Activated T-helper 9 cell treated with anti-CD3 and anti-CD28 coated beads, Interleukin-2, amount 50 U/mL, for 16 hours (primary cell): ENCODE results near the gene KCNG4.

ENCODE experiments used
- DNase-seq: peaks from one replicate; pipeline ENCODE4 v3.0.0-alpha.2; 2020; ENCODE audit warnings: low read depth

KCNG4 gene

DNA sequence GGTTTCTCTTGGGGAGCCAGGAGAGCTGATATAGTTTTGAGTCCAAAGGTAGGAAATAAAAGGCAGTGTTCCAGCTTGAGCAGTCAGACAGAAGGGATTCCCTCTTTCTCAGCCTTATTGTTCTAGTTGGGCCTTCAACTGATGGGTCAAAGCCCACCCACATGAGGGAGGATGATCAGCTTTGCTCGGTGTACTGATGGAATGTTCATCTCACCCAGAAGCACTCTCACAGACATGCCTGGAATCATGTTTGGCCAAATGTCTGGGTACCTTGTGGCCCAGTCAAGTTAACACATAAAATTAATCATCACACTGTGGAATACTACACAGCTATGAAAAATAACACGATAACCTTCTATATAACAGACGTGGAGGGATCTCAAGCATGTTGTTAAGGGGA is 23.1 kb upstream of the KCNG4 start:
- DNase-seq = no peak

DNA sequence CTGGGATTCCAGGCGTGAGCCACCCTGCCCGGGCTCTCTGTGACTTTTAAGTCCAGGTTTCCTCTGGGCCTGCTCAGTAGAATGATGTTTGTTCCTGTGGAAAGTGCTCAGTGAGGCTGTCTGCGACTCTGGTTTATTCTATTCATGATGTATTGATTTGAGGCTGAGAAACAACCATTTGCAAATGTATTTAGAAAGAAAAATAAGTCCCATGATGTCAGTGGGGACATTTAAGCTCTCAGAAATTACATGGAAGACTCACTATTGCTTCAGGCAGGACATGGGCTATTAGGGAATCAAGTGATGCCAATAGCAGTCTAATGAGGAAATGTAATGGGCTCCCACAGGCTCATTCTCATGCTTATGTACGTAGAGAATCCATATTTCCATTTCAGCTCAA is 22.2 kb upstream of the KCNG4 start:
- DNase-seq = no peak

DNA sequence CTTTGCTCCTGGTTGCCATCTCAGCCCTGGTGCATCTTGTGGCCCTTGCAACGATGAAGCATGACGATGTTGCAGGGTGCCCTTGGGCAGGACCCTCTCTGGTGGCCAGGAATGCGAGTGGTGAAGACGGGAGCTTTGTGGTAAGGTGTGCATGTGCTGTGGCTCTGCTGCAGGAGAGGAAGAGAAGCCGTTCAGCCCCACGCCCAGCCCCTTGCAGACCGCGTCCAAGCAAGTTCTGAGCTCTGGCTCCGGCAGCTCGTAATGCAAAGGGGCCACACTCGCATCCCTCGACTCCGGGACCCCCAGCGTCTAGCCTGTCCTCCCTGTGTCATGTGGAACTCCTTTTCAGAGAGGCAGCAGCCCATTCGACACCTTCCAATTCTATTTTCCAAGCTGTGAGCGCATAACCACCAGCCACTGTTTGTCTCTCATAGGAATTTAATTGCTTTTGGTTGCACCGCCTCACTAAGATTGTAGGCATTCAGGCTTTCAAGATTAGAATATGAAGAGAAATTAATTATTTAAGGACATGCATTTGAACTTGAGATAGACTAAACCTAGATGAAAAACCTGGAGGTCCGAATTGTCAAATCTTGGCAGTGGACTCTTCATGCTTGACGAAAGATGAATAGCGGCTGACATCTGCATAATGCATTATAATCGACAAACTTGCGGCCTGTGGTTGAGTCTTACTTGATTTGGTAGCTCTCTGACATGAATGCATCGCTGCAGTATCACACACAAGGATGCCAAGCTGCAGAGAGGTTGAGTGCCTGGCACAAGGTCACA is 21.1 kb upstream of the KCNG4 start:
- DNase-seq = no peak

DNA sequence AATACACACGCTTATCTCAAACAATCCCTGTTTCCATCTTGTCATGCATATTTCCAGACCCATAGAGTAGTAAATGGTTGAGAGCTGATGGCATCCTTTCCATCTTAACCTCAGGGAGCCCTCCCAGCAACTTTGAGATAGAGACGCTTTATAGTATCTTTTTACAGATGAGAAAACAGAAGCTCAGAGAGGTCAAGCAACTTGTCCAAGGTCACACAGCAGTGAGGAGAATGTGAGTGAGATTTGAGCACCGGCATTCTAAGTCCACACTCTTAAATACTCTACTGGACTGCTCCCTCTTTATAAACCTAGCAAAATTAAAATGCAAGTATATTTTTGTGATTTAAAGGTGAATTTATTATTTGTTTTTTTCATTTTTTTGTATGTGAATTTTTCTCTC is 19.9 kb upstream of the KCNG4 start:
- no peak for DNase-seq

DNA sequence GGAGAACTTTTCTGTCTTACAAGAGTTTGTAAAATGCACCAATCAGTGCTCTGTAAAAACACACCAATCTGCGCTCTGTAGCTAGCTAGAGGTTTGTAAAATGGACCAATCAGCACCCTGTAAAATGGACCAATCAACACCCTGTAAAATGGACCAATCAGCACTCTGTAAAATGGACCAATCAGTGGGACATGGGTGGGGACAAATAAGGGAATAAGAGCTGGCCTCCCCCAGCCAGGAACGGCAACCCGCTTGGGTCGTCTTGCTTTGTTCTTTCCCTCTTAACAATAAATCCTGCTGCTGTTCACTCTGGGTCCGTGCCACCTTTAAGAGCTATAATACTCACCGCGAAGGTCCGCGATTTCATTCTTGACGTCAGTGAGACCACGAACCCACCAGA is 18.5 kb upstream of the KCNG4 start:
- no peak for DNase-seq

DNA sequence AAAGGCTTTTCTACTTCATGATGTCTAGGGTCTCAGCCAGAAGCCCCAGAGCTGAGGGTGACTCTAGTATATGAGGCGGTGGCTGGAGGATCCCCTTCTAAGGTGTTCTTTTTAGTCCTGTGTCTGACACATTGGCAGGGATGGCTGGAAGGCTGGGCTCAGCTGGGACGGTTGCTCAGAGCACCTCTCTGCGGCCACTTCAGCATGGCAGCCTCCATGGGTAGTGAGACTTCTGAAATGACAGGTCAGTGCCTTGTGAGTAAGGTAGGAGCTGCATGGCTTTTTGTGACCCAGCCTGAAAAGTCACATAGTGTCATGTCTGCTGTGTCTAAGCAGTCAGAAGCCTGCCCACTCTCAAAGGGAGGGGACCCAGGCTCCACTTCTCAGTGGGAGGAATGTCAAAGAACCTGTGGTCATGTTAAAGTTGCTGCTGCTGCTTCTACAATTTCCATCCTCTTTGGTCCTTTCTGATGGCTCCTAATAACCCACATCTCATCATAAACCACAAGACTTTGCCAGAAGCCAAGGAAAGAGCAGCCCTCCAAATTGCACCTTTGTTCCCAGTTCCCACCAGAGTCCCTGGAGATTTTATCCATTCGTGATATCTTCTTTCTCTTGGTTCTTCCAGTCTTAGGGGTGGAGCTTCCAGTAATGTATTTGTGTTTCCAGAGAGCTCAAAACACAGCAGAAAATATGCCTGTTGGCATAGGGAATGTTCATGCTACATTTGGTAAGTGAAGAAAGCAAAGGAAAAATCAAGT is 15.4 kb upstream of the KCNG4 start:
- DNase-seq = no peak

DNA sequence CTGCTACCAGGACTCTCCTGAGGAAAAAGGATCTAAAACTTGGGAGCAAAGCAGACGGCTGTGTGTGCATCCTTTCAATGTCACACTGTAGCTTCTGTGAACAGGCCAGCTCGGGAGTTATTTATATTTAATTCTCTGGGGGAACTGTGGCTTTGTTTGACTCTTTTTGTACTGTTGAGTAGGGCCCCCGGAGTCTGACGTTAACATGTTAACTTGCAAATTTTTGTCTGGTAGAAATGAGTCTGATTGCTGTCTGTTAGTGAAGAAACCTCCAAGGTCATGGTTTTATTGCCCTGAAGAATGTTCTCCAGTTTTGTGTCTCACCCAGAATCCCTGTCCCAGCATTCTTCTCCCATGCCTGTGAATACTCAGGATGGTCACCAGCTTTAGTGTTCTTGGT is 14.2 kb upstream of the KCNG4 start:
- DNase-seq = no peak

DNA sequence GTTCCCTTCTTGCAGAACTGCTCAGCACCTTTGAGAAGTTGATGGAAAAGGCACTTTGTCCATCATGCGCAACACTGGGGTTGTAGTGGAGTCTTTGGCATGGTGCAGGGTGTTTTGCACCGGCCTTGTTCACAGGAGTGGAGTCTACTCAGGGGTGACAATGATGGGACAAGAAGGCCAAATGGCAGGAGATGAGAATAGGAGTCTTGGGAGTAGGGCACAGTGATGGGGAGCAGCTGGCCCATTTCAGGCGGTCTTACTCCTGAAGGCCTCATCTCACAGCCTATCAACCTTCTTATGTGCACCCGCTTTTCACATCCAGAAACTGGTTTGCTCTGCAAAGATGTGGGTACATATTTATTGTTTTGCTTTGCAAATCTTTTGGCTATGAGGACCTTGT is 13.4 kb upstream of the KCNG4 start:
- DNase-seq = no peak

DNA sequence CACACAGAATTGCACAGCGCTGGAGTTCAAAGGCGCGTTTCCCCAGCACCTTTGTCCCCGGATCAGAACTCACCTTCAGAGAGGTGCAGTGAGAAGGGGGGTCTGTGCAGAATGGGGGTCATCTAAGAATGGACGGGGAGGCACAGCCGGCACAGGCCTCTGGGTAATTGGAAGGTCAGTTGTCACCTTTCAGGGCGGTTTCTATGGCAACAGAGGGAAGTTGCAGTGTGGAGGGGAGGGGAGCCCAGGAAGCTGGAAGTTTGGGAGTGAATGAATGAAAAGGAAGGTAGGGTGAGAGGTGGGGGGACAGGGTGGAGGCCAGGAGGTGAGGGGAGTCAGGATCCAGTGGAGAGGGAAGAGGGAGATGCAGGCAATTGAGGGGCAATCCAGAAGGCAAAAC is 12.4 kb upstream of the KCNG4 start:
- DNase-seq = no peak

DNA sequence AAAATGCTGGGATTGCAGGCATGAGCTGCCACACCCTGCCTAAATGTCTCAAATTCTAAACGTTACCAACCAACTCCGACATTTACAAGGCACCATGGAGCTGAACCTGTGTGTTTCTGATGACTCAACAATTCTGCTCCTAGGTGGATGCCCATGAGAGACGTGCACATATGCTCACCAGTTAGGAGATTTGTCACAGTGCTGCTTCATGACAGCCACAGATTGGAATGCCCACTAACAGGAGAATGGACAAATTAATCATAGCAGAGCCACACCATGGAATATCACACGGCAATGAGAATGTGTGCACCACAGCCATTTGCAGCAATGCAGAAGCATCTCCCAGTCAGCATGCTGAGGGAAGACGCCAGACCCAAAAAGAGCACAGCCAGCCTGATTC is 8.0 kb upstream of the KCNG4 start:
- DNase-seq = no peak

DNA sequence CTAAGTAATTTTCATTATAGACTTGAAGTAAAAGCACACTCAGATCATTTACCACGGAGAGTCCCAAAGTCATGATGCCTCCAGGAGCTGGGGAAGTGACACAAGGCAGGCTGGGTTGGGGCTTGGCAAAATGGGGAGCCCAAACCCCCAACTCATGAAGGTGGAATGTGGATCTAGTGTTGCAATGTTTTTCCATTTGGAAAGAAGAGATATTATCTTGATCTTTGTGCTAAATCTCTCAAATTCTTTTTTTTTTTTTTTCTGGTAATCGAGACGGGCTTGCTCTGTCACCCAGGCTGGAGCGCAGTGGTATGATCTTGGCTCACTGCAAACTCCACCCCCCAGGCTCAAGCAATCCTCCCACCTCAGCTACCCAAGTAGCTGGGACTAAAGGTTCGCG is 7.5 kb upstream of the KCNG4 start:
- DNase-seq = no peak

DNA sequence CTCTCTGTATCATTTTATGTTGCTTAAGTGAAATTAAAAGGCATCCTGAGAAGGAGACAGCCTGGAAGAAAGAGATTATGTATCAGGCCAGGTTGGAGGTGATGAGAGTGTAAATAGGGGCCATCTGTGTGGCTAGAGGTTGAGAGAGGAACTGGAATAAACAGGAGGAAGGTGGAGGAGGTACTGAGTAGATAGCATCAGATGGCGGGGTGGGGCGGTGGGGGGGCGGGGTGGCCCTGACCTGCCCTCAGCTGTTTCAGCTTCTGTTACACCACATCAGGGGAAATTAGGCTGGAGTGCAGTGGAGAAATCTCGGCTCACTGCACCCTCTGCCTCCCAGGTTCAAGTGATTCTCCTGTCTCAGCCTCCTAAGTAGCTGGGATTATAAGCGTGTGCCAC is 6.9 kb upstream of the KCNG4 start:
- no peak for DNase-seq

DNA sequence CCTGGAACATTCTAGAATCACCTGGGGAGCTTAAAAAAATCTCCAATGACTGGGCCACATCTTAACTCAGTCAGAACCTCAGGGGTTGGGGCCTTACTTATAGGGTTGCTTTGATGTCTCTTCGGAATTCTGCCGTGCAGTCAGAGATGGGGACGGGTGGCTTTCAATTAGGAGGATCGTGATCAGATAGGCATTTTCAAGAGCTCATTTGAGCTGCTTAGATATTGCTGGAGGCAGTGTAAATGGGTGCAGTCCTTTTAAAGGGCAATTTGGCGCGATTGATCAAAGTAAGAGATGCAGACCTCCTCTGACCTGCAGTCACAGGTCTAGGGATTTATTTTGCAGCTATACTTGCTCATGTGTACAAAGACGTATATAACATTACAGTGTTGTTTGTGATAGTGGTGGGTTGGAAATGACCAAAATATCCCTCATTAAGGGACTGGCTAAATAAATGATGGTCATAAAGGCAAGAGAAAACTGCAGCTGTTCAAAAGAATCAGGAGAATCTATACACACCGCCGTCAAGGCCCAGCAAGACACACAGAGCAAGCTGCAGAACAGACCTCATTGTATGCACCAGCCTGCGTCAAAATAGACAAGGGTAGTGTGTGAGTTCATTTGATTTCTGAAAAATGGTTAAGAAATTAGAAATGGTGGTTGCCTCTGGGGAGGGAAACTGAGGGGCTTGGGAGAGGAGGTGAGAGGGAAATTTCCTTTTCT is 6.3 kb upstream of the KCNG4 start:
- no peak for DNase-seq

DNA sequence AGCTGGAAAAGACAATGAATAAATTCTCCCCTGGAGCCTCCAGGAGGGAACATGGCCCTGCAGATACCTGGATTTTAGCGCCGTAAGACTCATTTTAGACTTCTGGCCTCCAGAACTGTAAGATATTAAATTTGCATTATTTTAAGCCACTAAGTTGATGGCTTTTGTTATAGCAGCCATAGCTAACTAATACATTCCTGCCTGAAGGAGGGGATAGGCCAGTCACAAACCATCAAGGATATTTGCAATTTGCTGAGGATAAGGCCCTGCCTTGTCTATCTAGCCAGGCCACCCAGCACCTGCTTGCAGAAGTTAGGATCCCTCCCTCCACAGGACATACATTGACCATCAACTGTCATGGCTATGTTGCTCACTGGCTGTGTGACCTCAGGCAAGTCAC is 4.9 kb upstream of the KCNG4 start:
- no peak for DNase-seq

DNA sequence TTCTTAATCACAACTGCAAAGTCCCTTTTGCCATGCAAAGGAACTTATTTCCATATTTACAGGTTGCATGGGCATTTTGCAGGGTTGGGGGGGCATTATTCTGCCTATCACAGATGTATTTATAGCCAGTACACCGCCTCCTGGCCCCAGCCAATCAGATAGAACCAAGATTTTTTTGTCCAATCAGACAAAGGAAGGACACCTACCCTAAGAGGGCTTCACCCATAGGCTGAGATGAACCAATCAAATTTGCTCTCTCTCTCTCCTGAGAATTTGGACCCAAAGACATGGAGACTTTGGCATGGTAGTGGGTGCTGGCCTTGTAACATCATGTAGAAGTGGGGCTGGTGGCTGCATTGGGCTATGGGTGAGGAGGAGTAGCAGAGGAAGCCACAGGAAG is 3.9 kb upstream of the KCNG4 start:
- no peak for DNase-seq

DNA sequence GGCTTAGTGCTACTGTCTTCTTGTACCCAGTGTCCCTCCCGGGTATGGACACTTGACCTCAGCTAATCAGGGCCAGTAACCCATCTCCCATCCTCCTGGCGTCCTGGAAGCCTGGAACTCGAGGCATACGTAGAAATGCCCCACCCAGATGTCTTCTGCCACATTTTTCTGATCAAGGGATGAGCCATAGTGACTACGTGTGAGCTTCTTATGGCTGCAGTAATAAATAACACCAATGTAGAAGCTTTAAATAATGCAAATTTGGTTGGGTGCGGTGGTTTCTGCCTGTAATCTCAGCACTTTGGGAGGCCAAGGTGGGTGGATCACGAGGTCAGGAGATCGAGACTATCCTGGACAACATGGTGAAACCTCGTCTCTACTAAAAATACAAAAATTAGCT is 3.0 kb upstream of the KCNG4 start:
- no peak for DNase-seq

DNA sequence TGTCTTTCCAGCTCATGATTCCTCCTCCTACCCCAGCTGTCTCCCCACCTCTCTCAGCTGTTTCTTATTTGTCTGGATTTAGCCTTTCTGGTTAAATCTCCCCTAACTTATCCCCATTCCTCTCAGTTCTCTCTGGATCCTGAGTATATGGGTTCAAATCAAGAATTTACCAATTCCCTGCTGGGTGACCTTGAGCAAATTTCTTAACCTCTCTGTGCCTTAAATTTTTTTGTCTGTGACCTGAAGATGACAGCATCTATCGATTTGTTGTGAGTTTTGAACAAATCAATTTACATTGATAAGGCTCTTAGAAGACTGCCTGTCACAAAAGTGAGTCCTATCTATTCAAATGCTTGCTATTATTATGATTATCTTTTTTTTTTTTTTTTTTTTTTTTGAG is 2.0 kb upstream of the KCNG4 start:
- DNase-seq = no peak

DNA sequence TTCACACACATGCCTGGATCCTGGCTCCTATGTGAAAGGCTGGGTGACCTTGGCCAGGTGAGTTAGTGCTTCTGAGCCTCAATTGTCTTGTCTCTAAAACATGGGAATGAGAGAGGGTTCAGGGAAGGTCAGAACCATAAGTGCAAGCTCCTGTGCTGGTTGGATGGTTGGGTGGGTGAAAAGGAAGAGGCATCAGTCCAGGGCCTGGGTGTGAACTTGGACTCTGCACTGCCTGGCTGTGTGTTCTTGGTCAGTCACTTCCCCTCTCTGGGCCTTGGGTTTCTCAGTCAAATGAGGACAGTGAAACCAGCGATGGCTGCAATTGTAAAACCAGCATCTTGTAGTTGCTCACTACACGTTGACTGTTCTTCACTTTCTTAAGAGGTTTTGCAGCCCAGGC is 643 bp upstream of the KCNG4 start:
- no peak for DNase-seq

DNA sequence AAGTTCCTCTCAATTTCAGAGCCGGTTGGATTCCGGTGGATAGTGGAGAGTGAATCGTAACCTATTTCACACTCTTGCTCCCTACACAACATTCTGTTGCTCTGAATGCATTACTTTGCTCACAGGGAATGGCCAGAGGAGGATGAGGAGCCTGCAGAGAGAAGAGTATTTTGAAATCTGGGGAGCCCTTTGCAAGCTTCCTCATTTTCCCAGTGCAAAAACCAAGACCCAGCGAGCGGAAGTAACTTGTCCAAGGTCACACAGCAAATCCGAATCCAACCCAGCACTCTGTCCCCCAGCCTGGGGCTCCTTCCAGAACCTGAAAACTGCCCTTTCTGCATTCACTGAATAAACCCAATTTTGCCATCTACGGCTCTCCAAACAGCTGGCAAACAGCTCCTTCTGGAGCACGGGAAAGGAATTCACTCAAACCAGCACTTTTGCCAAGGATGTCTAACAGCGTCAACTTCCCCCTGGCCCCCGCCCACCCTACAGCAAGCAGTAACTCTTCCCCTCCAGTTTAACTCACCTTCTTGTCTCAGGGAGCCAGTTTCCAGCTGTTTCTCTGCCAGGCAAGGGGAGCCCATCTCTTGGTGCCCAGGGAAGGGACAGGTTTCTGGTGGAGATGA is 557 bp downstream of the KCNG4 start:
- no peak for DNase-seq

DNA sequence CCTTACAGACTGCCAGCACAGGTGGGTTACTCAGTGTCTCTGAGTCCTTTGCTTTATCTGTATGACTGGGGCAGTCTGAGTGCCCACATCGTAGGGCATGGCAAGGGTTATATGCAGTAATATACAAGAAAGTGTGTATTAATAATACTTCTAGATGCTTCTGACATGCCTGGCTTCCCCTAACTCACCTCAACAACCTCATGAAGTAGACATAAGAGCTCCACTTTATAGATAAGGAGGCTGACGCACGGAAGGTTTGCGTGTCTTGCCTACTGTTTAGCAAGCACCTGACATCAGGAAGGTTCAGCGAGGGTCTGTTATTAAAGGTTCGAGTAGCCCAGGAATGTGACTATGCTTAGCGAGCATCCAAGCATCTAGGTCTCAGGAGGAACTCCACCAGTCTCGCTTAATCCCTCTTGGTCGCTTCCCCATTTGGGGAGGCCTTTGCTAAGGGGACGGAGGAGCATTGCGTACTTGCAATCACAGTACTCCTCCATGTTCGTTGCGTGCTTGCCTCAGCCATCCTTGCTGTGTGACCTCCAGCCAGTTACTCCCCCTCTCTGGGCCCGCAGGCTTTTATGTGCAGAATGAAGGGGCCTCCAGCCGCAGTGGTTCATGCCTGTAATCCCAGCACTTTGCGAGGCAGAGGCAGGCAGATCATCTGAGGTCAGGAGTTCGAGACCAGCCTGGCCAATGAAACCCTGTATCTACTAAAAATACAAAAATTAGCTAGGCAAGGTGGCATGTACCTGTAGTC is 1.6 kb downstream of the KCNG4 start:
- no peak for DNase-seq

DNA sequence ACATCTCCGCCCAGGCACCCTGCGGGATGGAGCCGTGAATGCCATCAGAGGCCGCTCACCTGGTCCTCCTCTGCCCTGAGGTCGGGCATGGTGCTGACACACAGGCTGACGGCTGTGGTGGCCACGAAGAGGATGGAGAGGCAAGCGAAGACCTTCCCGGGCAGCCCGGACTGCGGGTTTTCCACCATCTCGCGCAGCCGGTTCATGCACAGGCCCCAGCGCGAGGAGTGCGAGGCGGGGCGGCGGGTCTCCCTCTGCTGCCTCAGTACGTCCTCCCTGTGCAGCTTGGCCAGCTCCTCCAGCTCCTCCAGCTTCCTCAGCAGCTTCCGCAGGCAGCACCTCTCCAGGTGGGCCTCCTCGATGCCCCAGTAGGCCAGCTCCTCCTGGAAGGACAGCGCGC is 3.1 kb downstream of the KCNG4 start:
- no peak for DNase-seq
